A673 (cell line): ENCODE measurements around the gene MTHFD2L. TPM values are rescaled to one million over a fixed set of nuclear protein-coding genes. Genes with fewer than 3 reads are reported as not detected.

Experiments used
- BruUV-seq: library from RNA; stranded (reverse); fragments of 400-500 nt; replicated peaks from 2 replicates; lab custom pipeline; 2021; lab: Mats Ljungman, UMichigan
- CTCF ChIA-PET: fragments of 300-600 bp; sonication (Branson Sonifier 250); formaldehyde crosslinking; loops from one replicate; lab custom pipeline; 2022; ENCODE audit warnings: antibody characterized with exemption; lab: Charles Lee
- POLR2A ChIA-PET: fragments of 300-600 bp; sonication (Branson Sonifier 250); formaldehyde crosslinking; loops from one replicate; lab custom pipeline; 2022; ENCODE audit warnings: antibody characterized with exemption; ENCODE audit not compliant: low non-redundant PET; lab: Charles Lee
- DNase-seq: peaks from one replicate; pipeline ENCODE4 v3.0.0-alpha.2; 2015; ENCODE audit warnings: low spot score
- H3K27ac ChIP-seq: fragments of 200-600 bp; sonication (generic); 2 replicates; pipeline ENCODE4 v1.5.1; 2016; ENCODE audit warnings: mixed run types, low read depth, mild to moderate bottlenecking, mixed read lengths, antibody characterized with exemption, low read length; ENCODE audit not compliant: poor library complexity, severe bottlenecking
- H3K27me3 ChIP-seq: fragments of 200-600 bp; sonication (generic); replicated peaks from 2 replicates; pipeline ENCODE4 v1.6.1; 2017; ENCODE audit warnings: mixed run types, low read depth, mild to moderate bottlenecking, mixed read lengths, antibody characterized with exemption, low read length; ENCODE audit not compliant: insufficient read depth, poor library complexity
- H3K36me3 ChIP-seq: fragments of 200-600 bp; sonication (generic); 2 replicates; pipeline ENCODE4 v1.6.1; 2016; ENCODE audit warnings: mixed run types, mild to moderate bottlenecking, mixed read lengths, antibody characterized with exemption, low read length; ENCODE audit not compliant: insufficient read depth, poor library complexity, severe bottlenecking
- H3K4me1 ChIP-seq: fragments of 200-600 bp; sonication (generic); 2 replicates; pipeline ENCODE4 v1.6.1; 2017; ENCODE audit warnings: mixed run types, mild to moderate bottlenecking, mixed read lengths, antibody characterized with exemption, low read length; ENCODE audit not compliant: insufficient read depth, poor library complexity, severe bottlenecking
- H3K4me3 ChIP-seq: fragments of 200-600 bp; sonication (generic); 2 replicates; pipeline ENCODE4 v1.5.1; 2016; ENCODE audit warnings: low read depth, mixed run types, mild to moderate bottlenecking, mixed read lengths, low read length; ENCODE audit not compliant: poor library complexity, severe bottlenecking
- H3K9me3 ChIP-seq: fragments of 200-600 bp; sonication (generic); 2 replicates; pipeline ENCODE4 v1.6.1; 2016; ENCODE audit warnings: mixed run types, low read depth, mild to moderate bottlenecking, mixed read lengths, antibody characterized with exemption, low read length; ENCODE audit not compliant: poor library complexity, severe bottlenecking
- CTCF ChIP-seq: fragments of 300-800, 200-600 bp; sonication (generic); conservative IDR thresholded peaks from 2 replicates; pipeline ENCODE4 v1.5.1; 2017; ENCODE audit warnings: low read depth, mild to moderate bottlenecking, antibody characterized with exemption, low read length, moderate library complexity, mixed read lengths
- EZH2 ChIP-seq: fragments of 200-600 bp; sonication (generic); IDR thresholded peaks from 2 replicates; pipeline ENCODE4 v1.6.1; 2017; ENCODE audit warnings: borderline replicate concordance, low read depth, mild to moderate bottlenecking, mixed read lengths, antibody characterized with exemption, low read length; ENCODE audit not compliant: poor library complexity, severe bottlenecking
- intact Hi-C: fragments of 100-400 bp; cut with micrococcal nuclease; formaldehyde crosslinking; loops from one replicate; pipeline ENCODE4 v1.10.0; 2022; ENCODE audit not compliant: unreplicated experiment
- total RNA-seq: library from RNA; stranded (reverse); gene quantifications from 2 replicates; pipeline ENCODE4 v1.2.3, GENCODE V29; 2021

MTHFD2L gene
- total RNA-seq, 1 experiment from 2014 or later, result 11.4 TPM

- ChIA-PET CTCF (no interaction called here), POLR2A (no interaction called here)
- H3K9me3 ChIP-seq, result no peaks in the 10 kb centered on the region
- no peak for TF ChIP-seq EZH2
- no peak for TF ChIP-seq CTCF
- no peaks in the 10 kb centered on the region for H3K36me3 ChIP-seq
- no peak overlapping the region for H3K27ac ChIP-seq
- no peaks in the 10 kb centered on the region for H3K4me1 ChIP-seq
- H3K27me3 ChIP-seq, result no peaks in the 10 kb centered on the region
- intact Hi-C loops, result no loop called here
- H3K4me3 ChIP-seq, result no peak overlapping the region
- no peak for DNase-seq
- BruUV-seq, result no TSS peak
These were observed 40.8 kb upstream of the MTHFD2L start for GRCh38 chr4:74117024-74117534.

GRCh38 chr4:74118600-74119338 lies 39.1 kb upstream of the MTHFD2L start:
- BruUV-seq, result no TSS peak
- no peak overlapping the region for H3K4me3 ChIP-seq
- no peak for DNase-seq
- H3K9me3 ChIP-seq, result no peaks in the 10 kb centered on the region
- H3K27ac ChIP-seq, result no peak overlapping the region
- TF ChIP-seq CTCF, result no peak
- TF ChIP-seq EZH2, result no peak
- H3K36me3 ChIP-seq, result no peaks in the 10 kb centered on the region
- H3K27me3 ChIP-seq, result no peaks in the 10 kb centered on the region
- no peaks in the 10 kb centered on the region for H3K4me1 ChIP-seq
- ChIA-PET POLR2A (no interaction called here), CTCF (no interaction called here)
- intact Hi-C loops, result no loop called here

GRCh38 chr4:74120086-74120485 lies 37.8 kb upstream of the MTHFD2L start:
- intact Hi-C loops, result no loop called here
- DNase-seq, result no peak
- TF ChIP-seq EZH2 (no peak), CTCF (no peak)
- Histone ChIP-seq H3K27ac (no peak overlapping the region), H3K27me3 (no peaks in the 10 kb centered on the region), H3K4me3 (no peak overlapping the region), H3K4me1 (no peaks in the 10 kb centered on the region), H3K36me3 (no peaks in the 10 kb centered on the region), H3K9me3 (no peaks in the 10 kb centered on the region)
- no TSS peak for BruUV-seq
- CTCF ChIA-PET, result no interaction called here
- POLR2A ChIA-PET, result no interaction called here
